GM19328 (cell line): ENCODE data around the gene AMOTL1.

Experiments used
- ATAC-seq: cut with Tn5 transposase; IDR thresholded peaks from one replicate; pipeline ENCODE4 v1.9.1; 2021; ENCODE audit warnings: mild to moderate bottlenecking, moderate library complexity; ENCODE audit not compliant: unreplicated experiment

Gene AMOTL1

GRCh38 chr11:94767291-94767690 lies 865 bp upstream of the AMOTL1 start:
- no peak for ATAC-seq

GRCh38 chr11:94768602-94769541 lies 716 bp downstream of the AMOTL1 start:
- ATAC-seq = peak; percentile 15

GRCh38 chr11:94769880-94770279 lies 1.7 kb downstream of the AMOTL1 start:
- no peak for ATAC-seq

- ATAC-seq = no peak
Measured at GRCh38 chr11:94770563-94771120, 2.5 kb downstream of the AMOTL1 start.

GRCh38 chr11:94771390-94771789 lies 3.2 kb downstream of the AMOTL1 start:
- no peak for ATAC-seq

- no peak for ATAC-seq
Measured at GRCh38 chr11:94771951-94772350, 3.8 kb downstream of the AMOTL1 start.

- no peak for ATAC-seq
Measured at GRCh38 chr11:94773842-94774241, 5.7 kb downstream of the AMOTL1 start.

- no peak for ATAC-seq
Measured at GRCh38 chr11:94774345-94774744, 6.2 kb downstream of the AMOTL1 start.

- no peak for ATAC-seq
Measured at GRCh38 chr11:94775567-94776327, 7.6 kb downstream of the AMOTL1 start.

- ATAC-seq = no peak
Measured at GRCh38 chr11:94776351-94777321, 8.5 kb downstream of the AMOTL1 start.

GRCh38 chr11:94780432-94780831 lies 12.3 kb downstream of the AMOTL1 start:
- no peak for ATAC-seq

- no peak for ATAC-seq
Measured at GRCh38 chr11:94781837-94782236, 13.7 kb downstream of the AMOTL1 start.

GRCh38 chr11:94782446-94782845 lies 14.3 kb downstream of the AMOTL1 start:
- ATAC-seq = no peak

GRCh38 chr11:94784884-94785283 lies 16.7 kb downstream of the AMOTL1 start:
- ATAC-seq = no peak

GRCh38 chr11:94785509-94785908 lies 17.4 kb downstream of the AMOTL1 start:
- no peak for ATAC-seq

- ATAC-seq = peak; percentile 53
Measured at GRCh38 chr11:94786264-94787126, 18.3 kb downstream of the AMOTL1 start.

- ATAC-seq = no peak
Measured at GRCh38 chr11:94787801-94788200, 19.6 kb downstream of the AMOTL1 start.

- no peak for ATAC-seq
Measured at GRCh38 chr11:94788396-94788795, 20.2 kb downstream of the AMOTL1 start.

GRCh38 chr11:94790197-94790596 lies 22.0 kb downstream of the AMOTL1 start:
- ATAC-seq = no peak
